Measurements from ENCODE around the gene BTBD3.

- TF ChIP-seq POLR2A (IDR thresholded peaks at IDR 0.05; ENCODE audit: low read depth, low read length) (no peak), POLR2AphosphoS5 (IDR thresholded peaks at IDR 0.05; ENCODE audit: low read depth, low read length) (no peak), TAF1 (IDR thresholded peaks at IDR 0.05; ENCODE audit: borderline replicate concordance, low read depth, low read length) (no peak)
Measured at GRCh38 chr20:11952639-11953038, 34.9 kb downstream of the BTBD3 start.
